GM18520 (cell line): ENCODE measurements around the gene COX4I1.

Experiments
- ATAC-seq: cut with Tn5 transposase; IDR thresholded peaks from one replicate; pipeline ENCODE4 v1.9.1; 2021; ENCODE audit not compliant: unreplicated experiment

COX4I1 gene

GRCh38 chr16:85854935-85855334, 55.4 kb downstream of the COX4I1 start:
- ATAC-seq = no peak

- no peak for ATAC-seq
Observed at GRCh38 chr16:85856079-85856478, 56.6 kb downstream of the COX4I1 start.

GRCh38 chr16:85856585-85856984, 57.1 kb downstream of the COX4I1 start:
- ATAC-seq = no peak
